ENCODE data around the gene CELSR1. TPM values are rescaled to one million over a fixed set of nuclear protein-coding genes. Genes with fewer than 3 reads are reported as not detected.
"Not testable (repeated sequence)": the region's sequence is repeated elsewhere in the genome, so short reads cannot be mapped to it uniquely, and the experiment has no call there.

The CELSR1 gene
- total RNA-seq, 2 donors from 2014 or later, result 24.2 to 38.2 TPM

DNA sequence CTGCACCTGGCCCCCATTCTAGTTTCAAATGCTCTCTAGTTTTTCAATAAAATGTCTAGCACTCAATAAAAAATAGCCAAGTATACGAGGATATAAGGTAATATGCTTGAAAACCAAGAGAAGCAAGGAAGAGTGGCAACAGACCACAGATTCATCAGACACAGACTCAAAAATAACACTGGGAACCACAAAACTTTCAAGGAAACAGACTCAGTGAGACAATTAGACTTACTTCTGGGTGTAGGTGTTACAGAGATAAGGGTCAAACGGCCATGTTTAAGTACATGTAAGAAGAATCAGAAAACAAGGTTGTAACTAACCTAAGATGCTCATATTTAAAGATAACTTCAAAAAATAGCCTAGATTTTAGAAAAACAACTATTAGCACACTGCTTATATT lies 134.9 kb downstream of the CELSR1 start:
- Histone ChIP-seq H3K27me3 (replicated peaks; ENCODE audit: insufficient read depth) (no peaks in the 10 kb centered on the region), H3K9me3 (no peaks in the 10 kb centered on the region), H3K4me3 (no peak overlapping the region), H3K36me3 (no peaks in the 10 kb centered on the region), H3K4me1 (replicated peaks) (no peaks in the 10 kb centered on the region), H3K27ac (no peak overlapping the region)
- intact Hi-C loops (cut with DNase I), result no loop called here
- 85% methylated on average over 2 of the region's 2 CpGs for WGBS
- no peak for DNase-seq (ENCODE audit: low spot score)
- TF ChIP-seq, protein P1, sequence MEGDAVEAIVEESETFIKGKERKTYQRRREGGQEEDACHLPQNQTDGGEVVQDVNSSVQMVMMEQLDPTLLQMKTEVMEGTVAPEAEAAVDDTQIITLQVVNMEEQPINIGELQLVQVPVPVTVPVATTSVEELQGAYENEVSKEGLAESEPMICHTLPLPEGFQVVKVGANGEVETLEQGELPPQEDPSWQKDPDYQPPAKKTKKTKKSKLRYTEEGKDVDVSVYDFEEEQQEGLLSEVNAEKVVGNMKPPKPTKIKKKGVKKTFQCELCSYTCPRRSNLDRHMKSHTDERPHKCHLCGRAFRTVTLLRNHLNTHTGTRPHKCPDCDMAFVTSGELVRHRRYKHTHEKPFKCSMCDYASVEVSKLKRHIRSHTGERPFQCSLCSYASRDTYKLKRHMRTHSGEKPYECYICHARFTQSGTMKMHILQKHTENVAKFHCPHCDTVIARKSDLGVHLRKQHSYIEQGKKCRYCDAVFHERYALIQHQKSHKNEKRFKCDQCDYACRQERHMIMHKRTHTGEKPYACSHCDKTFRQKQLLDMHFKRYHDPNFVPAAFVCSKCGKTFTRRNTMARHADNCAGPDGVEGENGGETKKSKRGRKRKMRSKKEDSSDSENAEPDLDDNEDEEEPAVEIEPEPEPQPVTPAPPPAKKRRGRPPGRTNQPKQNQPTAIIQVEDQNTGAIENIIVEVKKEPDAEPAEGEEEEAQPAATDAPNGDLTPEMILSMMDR (IDR thresholded peaks at IDR 0.05), result no peak
- TF ChIP-seq POLR2A (IDR thresholded peaks at IDR 0.05) (no peak), POLR2AphosphoS5 (IDR thresholded peaks at IDR 0.05) (no peak)

DNA sequence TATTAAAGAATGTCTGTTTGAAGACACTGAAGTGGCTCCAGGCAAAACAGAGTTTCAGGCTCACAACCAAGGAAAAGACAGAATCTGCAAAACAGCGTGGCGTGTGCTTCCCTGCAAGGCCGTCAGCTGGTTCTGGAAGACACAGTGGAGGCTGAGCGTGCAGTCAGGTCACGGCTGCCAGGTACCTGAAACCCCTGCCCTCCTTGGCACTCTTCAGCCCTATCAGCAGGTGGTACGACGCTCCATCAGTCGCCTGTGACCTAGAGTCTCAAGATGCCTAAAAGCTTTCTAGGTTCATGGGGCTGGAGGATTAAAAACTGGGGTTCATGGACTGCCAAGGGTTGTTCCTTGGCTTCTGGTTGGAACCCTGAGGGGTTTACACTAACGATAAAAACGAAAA lies 136.1 kb downstream of the CELSR1 start:
- H3K4me1 ChIP-seq (replicated peaks), result no peaks in the 10 kb centered on the region
- H3K4me3 ChIP-seq, result no peak overlapping the region
- 90% methylated on average over 10 of the region's 10 CpGs for WGBS
- no peaks in the 10 kb centered on the region for H3K27me3 ChIP-seq (replicated peaks; ENCODE audit: insufficient read depth)
- DNase-seq (ENCODE audit: low spot score), result no peak
- H3K9me3 ChIP-seq, result no peaks in the 10 kb centered on the region
- no peak overlapping the region for H3K27ac ChIP-seq
- H3K36me3 ChIP-seq, result no peaks in the 10 kb centered on the region
- intact Hi-C loops (cut with DNase I), result no loop called here
- TF ChIP-seq POLR2A (IDR thresholded peaks at IDR 0.05), result no peak
- TF ChIP-seq, protein P1 (IDR thresholded peaks at IDR 0.05), result no peak
- no peak for TF ChIP-seq POLR2AphosphoS5 (IDR thresholded peaks at IDR 0.05)

- DNase-seq (ENCODE audit: low spot score), result no peak
- 90% methylated on average over 16 of the region's 16 CpGs for whole genome bisulfite sequencing
- no peaks in the 10 kb centered on the region for H3K27me3 ChIP-seq (replicated peaks; ENCODE audit: insufficient read depth)
- no peaks in the 10 kb centered on the region for H3K9me3 ChIP-seq
- no peak overlapping the region for H3K27ac ChIP-seq
- TF ChIP-seq POLR2AphosphoS5 (IDR thresholded peaks at IDR 0.05), result no peak
- TF ChIP-seq POLR2A (IDR thresholded peaks at IDR 0.05), result no peak
- TF ChIP-seq, protein P1 (IDR thresholded peaks at IDR 0.05), result no peak
- no peak overlapping the region for H3K4me3 ChIP-seq
- intact Hi-C loops (cut with DNase I), result no loop called here
- no peaks in the 10 kb centered on the region for H3K4me1 ChIP-seq (replicated peaks)
- no peaks in the 10 kb centered on the region for H3K36me3 ChIP-seq
Observed at GRCh38 chr22:46399251-46400024, 138.0 kb downstream of the CELSR1 start.

DNA sequence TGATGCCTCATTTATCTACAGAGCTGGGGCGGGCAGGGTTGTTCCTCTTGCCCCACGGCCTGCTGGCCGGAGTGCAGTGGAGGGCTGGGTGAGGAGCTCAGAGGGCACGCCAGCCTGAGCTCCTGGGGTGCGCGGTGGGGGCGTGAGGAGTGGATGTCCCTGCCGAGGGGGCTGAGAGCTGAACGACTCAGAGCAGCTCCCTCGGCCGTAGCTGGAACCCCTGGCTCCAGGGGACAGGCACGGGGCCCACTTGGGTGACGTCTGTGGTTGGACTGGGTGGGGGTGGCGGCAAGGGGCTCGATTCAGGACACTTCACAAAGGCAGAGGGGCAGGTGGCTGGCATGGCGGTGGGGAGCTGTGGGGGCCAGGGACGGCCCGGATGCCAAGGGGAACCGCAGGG lies 139.5 kb downstream of the CELSR1 start:
- no peaks in the 10 kb centered on the region for H3K9me3 ChIP-seq
- no peak overlapping the region for H3K4me3 ChIP-seq
- no peak for DNase-seq (ENCODE audit: low spot score)
- intact Hi-C loops (cut with DNase I), result no loop called here
- H3K27ac ChIP-seq, result no peak overlapping the region
- H3K36me3 ChIP-seq, result no peaks in the 10 kb centered on the region
- H3K4me1 ChIP-seq (replicated peaks), result no peaks in the 10 kb centered on the region
- H3K27me3 ChIP-seq (replicated peaks; ENCODE audit: insufficient read depth), result no peaks in the 10 kb centered on the region
- TF ChIP-seq POLR2AphosphoS5 (IDR thresholded peaks at IDR 0.05) (no peak), POLR2A (IDR thresholded peaks at IDR 0.05) (no peak)
- TF ChIP-seq, protein P1 (IDR thresholded peaks at IDR 0.05), result no peak
- 90% methylated on average over 19 of the region's 19 CpGs for WGBS

DNA sequence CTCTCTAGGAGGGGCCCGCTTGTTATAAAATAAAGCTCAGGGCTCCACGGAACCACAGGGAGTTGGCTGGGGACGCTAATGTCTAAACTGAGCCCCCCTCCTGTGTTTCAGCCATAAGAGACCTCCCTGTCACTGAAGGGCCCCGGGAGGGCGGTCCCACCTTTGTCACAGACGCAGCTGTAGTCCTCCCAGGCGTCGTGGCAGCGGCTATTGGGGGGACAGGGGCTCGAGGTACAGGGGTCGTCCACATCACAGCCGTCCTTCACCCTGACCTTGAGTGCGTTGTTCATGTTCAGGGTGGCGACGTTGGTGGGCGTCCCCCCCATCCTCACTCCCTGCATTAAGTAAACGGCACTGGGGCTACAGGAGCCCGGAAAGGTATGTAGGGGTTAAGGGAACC lies 139.9 kb downstream of the CELSR1 start:
- intact Hi-C loops (cut with DNase I), result no loop called here
- TF ChIP-seq, protein P1 (IDR thresholded peaks at IDR 0.05), result no peak
- TF ChIP-seq POLR2A (IDR thresholded peaks at IDR 0.05), result no peak
- TF ChIP-seq POLR2AphosphoS5 (IDR thresholded peaks at IDR 0.05), result no peak
- 91% methylated on average over 16 of the region's 18 CpGs for WGBS
- no peaks in the 10 kb centered on the region for H3K4me1 ChIP-seq (replicated peaks)
- no peaks in the 10 kb centered on the region for H3K27me3 ChIP-seq (replicated peaks; ENCODE audit: insufficient read depth)
- H3K27ac ChIP-seq, result no peak overlapping the region
- DNase-seq (ENCODE audit: low spot score), result no peak
- no peaks in the 10 kb centered on the region for H3K36me3 ChIP-seq
- H3K9me3 ChIP-seq, result no peaks in the 10 kb centered on the region
- H3K4me3 ChIP-seq, result no peak overlapping the region

DNA sequence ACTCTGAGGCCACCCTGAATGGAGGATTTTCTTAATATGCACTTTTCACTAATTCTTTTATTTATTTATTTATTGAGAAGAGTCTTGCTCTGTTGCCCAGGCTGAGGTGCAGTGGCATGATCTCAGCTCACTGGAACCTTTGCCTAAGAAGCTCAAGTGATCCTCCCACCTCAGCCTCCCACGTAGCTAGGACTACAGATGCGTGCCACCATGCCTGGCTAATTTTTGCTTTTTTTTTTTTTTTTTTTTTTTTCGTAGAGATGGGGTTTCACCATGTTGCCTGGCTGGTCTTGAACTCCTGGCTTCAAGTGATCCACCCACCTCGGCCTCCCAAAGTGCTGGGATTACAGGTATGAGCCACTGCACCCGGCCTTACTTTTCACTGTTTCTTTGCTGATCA lies 140.4 kb downstream of the CELSR1 start:
- H3K9me3 ChIP-seq; H3K36me3 ChIP-seq; H3K4me3 ChIP-seq; H3K27me3 ChIP-seq (replicated peaks; ENCODE audit: insufficient read depth); H3K27ac ChIP-seq; intact Hi-C loops (cut with DNase I); H3K4me1 ChIP-seq (replicated peaks); DNase-seq (ENCODE audit: low spot score): not testable (repeated sequence)
- 93% methylated on average over 5 of the region's 5 CpGs for WGBS
